ENCODE measurements around the gene SLC10A7. TPM values are rescaled to one million over a fixed set of nuclear protein-coding genes. Genes with fewer than 3 reads are reported as not detected.

Gene SLC10A7
- total and polyA plus RNA-seq, 2 experiments from 2014 or later: 0.81 to 4.3 TPM

DNA sequence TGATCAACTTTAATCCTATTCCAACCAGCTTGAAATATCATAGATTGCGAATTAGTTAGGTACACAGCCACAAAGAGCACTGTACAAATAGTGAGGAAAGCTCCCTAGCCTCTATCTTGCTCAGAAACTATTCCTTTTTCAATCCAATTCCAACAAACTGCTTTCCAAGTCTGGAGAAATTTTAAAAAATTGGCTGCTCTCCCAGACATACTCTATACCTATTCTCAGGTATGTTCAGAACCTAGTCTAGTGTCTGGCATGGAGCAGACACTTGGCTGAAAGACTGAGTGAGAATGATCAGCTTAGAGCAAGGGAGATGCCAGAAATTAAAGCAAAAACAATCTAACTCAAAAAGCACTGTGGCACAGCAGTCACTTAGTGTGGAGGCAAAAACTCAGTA, 105.9 kb downstream of the SLC10A7 start:
- no peaks in the 10 kb centered on the region for H3K27me3 ChIP-seq (ENCODE audit: insufficient read depth)
- H3K79me2 ChIP-seq (replicated peaks; ENCODE audit: insufficient read depth): no peaks in the 10 kb centered on the region
- H3K27ac ChIP-seq (ENCODE audit: low read depth): no peak overlapping the region
- Mint-ChIP-seq H3K27me3 (ENCODE audit: insufficient read depth, low read depth, poor library complexity) (no peaks in the 10 kb centered on the region), H3K27ac (no peak overlapping the region), H3K36me3 (ENCODE audit: low read depth) (no peaks in the 10 kb centered on the region), H3K4me3 (no peak overlapping the region), H3K9me3 (no peaks in the 10 kb centered on the region), H3K4me1 (peaks cover 20% of the 10 kb centered on the region)
- H3K36me3 ChIP-seq (ENCODE audit: insufficient read depth): no peaks in the 10 kb centered on the region
- no peak overlapping the region for H2AFZ ChIP-seq
- no peak overlapping the region for H3K4me2 ChIP-seq
- peaks cover 11% of the 10 kb centered on the region; the same call in 1 of the 2 replicates for H3K4me1 ChIP-seq (ENCODE audit: insufficient read depth)
- TF ChIP-seq JUNB (IDR thresholded peaks at IDR 0.05; ENCODE audit: unreplicated experiment) (no peak), ZNF331 (CRISPR knock-in tag; IDR thresholded peaks at IDR 0.05; ENCODE audit: low read depth) (no peak), STAT1 (IDR thresholded peaks at IDR 0.05; ENCODE audit: unreplicated experiment) (no peak), EZH2phosphoT487 (IDR thresholded peaks at IDR 0.05; ENCODE audit: unreplicated experiment) (no peak), NANOG (IDR thresholded peaks at IDR 0.05; ENCODE audit: borderline replicate concordance) (no peak), EZH2 (IDR thresholded peaks at IDR 0.05; ENCODE audit: low read depth, unreplicated experiment) (no peak), POLR2AphosphoS5 (IDR thresholded peaks at IDR 0.05; ENCODE audit: low read depth) (no peak), CREB1 (CRISPR knock-in tag; IDR thresholded peaks at IDR 0.05; ENCODE audit: low read depth) (no peak), ZNF114 (CRISPR knock-in tag; IDR thresholded peaks at IDR 0.05) (no peak)
- TF ChIP-seq, protein P1, sequence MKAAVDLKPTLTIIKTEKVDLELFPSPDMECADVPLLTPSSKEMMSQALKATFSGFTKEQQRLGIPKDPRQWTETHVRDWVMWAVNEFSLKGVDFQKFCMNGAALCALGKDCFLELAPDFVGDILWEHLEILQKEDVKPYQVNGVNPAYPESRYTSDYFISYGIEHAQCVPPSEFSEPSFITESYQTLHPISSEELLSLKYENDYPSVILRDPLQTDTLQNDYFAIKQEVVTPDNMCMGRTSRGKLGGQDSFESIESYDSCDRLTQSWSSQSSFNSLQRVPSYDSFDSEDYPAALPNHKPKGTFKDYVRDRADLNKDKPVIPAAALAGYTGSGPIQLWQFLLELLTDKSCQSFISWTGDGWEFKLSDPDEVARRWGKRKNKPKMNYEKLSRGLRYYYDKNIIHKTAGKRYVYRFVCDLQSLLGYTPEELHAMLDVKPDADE (IDR thresholded peaks at IDR 0.05): no peak
- TF ChIP-seq, protein P2, sequence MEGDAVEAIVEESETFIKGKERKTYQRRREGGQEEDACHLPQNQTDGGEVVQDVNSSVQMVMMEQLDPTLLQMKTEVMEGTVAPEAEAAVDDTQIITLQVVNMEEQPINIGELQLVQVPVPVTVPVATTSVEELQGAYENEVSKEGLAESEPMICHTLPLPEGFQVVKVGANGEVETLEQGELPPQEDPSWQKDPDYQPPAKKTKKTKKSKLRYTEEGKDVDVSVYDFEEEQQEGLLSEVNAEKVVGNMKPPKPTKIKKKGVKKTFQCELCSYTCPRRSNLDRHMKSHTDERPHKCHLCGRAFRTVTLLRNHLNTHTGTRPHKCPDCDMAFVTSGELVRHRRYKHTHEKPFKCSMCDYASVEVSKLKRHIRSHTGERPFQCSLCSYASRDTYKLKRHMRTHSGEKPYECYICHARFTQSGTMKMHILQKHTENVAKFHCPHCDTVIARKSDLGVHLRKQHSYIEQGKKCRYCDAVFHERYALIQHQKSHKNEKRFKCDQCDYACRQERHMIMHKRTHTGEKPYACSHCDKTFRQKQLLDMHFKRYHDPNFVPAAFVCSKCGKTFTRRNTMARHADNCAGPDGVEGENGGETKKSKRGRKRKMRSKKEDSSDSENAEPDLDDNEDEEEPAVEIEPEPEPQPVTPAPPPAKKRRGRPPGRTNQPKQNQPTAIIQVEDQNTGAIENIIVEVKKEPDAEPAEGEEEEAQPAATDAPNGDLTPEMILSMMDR (conservative IDR thresholded peaks at IDR 0.05; ENCODE audit: low read depth in 2 of 2): no peak
- TF ChIP-seq, protein P3, sequence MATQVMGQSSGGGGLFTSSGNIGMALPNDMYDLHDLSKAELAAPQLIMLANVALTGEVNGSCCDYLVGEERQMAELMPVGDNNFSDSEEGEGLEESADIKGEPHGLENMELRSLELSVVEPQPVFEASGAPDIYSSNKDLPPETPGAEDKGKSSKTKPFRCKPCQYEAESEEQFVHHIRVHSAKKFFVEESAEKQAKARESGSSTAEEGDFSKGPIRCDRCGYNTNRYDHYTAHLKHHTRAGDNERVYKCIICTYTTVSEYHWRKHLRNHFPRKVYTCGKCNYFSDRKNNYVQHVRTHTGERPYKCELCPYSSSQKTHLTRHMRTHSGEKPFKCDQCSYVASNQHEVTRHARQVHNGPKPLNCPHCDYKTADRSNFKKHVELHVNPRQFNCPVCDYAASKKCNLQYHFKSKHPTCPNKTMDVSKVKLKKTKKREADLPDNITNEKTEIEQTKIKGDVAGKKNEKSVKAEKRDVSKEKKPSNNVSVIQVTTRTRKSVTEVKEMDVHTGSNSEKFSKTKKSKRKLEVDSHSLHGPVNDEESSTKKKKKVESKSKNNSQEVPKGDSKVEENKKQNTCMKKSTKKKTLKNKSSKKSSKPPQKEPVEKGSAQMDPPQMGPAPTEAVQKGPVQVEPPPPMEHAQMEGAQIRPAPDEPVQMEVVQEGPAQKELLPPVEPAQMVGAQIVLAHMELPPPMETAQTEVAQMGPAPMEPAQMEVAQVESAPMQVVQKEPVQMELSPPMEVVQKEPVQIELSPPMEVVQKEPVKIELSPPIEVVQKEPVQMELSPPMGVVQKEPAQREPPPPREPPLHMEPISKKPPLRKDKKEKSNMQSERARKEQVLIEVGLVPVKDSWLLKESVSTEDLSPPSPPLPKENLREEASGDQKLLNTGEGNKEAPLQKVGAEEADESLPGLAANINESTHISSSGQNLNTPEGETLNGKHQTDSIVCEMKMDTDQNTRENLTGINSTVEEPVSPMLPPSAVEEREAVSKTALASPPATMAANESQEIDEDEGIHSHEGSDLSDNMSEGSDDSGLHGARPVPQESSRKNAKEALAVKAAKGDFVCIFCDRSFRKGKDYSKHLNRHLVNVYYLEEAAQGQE (IDR thresholded peaks at IDR 0.05; ENCODE audit: unreplicated experiment): no peak
- TF ChIP-seq, protein P4, sequence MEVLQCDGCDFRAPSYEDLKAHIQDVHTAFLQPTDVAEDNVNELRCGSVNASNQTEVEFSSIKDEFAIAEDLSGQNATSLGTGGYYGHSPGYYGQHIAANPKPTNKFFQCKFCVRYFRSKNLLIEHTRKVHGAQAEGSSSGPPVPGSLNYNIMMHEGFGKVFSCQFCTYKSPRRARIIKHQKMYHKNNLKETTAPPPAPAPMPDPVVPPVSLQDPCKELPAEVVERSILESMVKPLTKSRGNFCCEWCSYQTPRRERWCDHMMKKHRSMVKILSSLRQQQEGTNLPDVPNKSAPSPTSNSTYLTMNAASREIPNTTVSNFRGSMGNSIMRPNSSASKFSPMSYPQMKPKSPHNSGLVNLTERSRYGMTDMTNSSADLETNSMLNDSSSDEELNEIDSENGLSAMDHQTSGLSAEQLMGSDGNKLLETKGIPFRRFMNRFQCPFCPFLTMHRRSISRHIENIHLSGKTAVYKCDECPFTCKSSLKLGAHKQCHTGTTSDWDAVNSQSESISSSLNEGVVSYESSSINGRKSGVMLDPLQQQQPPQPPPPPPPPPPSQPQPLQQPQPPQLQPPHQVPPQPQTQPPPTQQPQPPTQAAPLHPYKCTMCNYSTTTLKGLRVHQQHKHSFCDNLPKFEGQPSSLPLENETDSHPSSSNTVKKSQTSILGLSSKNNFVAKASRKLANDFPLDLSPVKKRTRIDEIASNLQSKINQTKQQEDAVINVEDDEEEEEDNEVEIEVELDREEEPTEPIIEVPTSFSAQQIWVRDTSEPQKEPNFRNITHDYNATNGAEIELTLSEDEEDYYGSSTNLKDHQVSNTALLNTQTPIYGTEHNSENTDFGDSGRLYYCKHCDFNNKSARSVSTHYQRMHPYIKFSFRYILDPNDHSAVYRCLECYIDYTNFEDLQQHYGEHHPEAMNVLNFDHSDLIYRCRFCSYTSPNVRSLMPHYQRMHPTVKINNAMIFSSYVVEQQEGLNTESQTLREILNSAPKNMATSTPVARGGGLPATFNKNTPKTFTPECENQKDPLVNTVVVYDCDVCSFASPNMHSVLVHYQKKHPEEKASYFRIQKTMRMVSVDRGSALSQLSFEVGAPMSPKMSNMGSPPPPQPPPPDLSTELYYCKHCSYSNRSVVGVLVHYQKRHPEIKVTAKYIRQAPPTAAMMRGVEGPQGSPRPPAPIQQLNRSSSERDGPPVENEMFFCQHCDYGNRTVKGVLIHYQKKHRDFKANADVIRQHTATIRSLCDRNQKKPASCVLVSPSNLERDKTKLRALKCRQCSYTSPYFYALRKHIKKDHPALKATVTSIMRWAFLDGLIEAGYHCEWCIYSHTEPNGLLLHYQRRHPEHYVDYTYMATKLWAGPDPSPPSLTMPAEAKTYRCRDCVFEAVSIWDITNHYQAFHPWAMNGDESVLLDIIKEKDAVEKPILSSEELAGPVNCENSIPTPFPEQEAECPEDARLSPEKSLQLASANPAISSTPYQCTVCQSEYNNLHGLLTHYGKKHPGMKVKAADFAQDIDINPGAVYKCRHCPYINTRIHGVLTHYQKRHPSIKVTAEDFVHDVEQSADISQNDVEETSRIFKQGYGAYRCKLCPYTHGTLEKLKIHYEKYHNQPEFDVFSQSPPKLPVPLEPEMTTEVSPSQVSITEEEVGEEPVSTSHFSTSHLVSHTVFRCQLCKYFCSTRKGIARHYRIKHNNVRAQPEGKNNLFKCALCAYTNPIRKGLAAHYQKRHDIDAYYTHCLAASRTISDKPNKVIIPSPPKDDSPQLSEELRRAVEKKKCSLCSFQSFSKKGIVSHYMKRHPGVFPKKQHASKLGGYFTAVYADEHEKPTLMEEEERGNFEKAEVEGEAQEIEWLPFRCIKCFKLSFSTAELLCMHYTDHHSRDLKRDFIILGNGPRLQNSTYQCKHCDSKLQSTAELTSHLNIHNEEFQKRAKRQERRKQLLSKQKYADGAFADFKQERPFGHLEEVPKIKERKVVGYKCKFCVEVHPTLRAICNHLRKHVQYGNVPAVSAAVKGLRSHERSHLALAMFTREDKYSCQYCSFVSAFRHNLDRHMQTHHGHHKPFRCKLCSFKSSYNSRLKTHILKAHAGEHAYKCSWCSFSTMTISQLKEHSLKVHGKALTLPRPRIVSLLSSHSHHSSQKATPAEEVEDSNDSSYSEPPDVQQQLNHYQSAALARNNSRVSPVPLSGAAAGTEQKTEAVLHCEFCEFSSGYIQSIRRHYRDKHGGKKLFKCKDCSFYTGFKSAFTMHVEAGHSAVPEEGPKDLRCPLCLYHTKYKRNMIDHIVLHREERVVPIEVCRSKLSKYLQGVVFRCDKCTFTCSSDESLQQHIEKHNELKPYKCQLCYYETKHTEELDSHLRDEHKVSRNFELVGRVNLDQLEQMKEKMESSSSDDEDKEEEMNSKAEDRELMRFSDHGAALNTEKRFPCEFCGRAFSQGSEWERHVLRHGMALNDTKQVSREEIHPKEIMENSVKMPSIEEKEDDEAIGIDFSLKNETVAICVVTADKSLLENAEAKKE (CRISPR knock-in tag; IDR thresholded peaks at IDR 0.05): no peak
- DNase-seq (ENCODE audit: low spot score) (no peak), ATAC-seq (no peak)
- H4K20me1 ChIP-seq (replicated peaks; ENCODE audit: insufficient read depth): no peaks in the 10 kb centered on the region
- no peak overlapping the region for H3K4me3 ChIP-seq
- H3K9me2 ChIP-seq (ENCODE audit: insufficient read depth): no peaks in the 10 kb centered on the region
- no peaks in the 10 kb centered on the region for H3F3A ChIP-seq (replicated peaks; ENCODE audit: low read depth)

All from GM23338 (cell line).